ENCODE data around the gene ADGRD2. TPM values are rescaled to one million over a fixed set of nuclear protein-coding genes. Genes with fewer than 3 reads are reported as not detected.

ADGRD2 gene
- total RNA-seq, 1 donor from 2014 or later: not detected

- Histone ChIP-seq H3K27me3 (ENCODE audit: control insufficient read depth, insufficient read depth, low read length) (peaks cover 22% of the 10 kb centered on the region), H3K4me3 (ENCODE audit: low read depth, low read length) (no peak overlapping the region), H3K36me3 (ENCODE audit: control insufficient read depth, insufficient read depth, low read length) (no peaks in the 10 kb centered on the region)
- FAIRE-seq: no peak
- no peak for DNase-seq (ENCODE audit: low read depth)
- TF ChIP-seq, protein P1, sequence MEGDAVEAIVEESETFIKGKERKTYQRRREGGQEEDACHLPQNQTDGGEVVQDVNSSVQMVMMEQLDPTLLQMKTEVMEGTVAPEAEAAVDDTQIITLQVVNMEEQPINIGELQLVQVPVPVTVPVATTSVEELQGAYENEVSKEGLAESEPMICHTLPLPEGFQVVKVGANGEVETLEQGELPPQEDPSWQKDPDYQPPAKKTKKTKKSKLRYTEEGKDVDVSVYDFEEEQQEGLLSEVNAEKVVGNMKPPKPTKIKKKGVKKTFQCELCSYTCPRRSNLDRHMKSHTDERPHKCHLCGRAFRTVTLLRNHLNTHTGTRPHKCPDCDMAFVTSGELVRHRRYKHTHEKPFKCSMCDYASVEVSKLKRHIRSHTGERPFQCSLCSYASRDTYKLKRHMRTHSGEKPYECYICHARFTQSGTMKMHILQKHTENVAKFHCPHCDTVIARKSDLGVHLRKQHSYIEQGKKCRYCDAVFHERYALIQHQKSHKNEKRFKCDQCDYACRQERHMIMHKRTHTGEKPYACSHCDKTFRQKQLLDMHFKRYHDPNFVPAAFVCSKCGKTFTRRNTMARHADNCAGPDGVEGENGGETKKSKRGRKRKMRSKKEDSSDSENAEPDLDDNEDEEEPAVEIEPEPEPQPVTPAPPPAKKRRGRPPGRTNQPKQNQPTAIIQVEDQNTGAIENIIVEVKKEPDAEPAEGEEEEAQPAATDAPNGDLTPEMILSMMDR (IDR thresholded peaks at IDR 0.05; ENCODE audit: insufficient read depth, low read length, severe bottlenecking): no peak
These were observed 33.2 kb downstream of the ADGRD2 start for GRCh38 chr9:124483481-124483880.

GRCh38 chr9:124485201-124485600 is 35.0 kb downstream of the ADGRD2 start:
- FAIRE-seq (no peak), DNase-seq (ENCODE audit: low read depth) (no peak)
- TF ChIP-seq, protein P1 (IDR thresholded peaks at IDR 0.05; ENCODE audit: insufficient read depth, low read length, severe bottlenecking): no peak
- no peak overlapping the region for H3K4me3 ChIP-seq (ENCODE audit: low read depth, low read length)
- H3K27me3 ChIP-seq (ENCODE audit: control insufficient read depth, insufficient read depth, low read length): peaks cover 17% of the 10 kb centered on the region
- no peaks in the 10 kb centered on the region for H3K36me3 ChIP-seq (ENCODE audit: control insufficient read depth, insufficient read depth, low read length)

- TF ChIP-seq, protein P1 (IDR thresholded peaks at IDR 0.05; ENCODE audit: insufficient read depth, low read length, severe bottlenecking): no peak
- no peak for DNase-seq (ENCODE audit: low read depth)
- no peaks in the 10 kb centered on the region for H3K36me3 ChIP-seq (ENCODE audit: control insufficient read depth, insufficient read depth, low read length)
- no peak overlapping the region for H3K4me3 ChIP-seq (ENCODE audit: low read depth, low read length)
- H3K27me3 ChIP-seq (ENCODE audit: control insufficient read depth, insufficient read depth, low read length): peaks cover 17% of the 10 kb centered on the region
- FAIRE-seq: no peak
These were observed 35.7 kb downstream of the ADGRD2 start for GRCh38 chr9:124485936-124486335.

DNA sequence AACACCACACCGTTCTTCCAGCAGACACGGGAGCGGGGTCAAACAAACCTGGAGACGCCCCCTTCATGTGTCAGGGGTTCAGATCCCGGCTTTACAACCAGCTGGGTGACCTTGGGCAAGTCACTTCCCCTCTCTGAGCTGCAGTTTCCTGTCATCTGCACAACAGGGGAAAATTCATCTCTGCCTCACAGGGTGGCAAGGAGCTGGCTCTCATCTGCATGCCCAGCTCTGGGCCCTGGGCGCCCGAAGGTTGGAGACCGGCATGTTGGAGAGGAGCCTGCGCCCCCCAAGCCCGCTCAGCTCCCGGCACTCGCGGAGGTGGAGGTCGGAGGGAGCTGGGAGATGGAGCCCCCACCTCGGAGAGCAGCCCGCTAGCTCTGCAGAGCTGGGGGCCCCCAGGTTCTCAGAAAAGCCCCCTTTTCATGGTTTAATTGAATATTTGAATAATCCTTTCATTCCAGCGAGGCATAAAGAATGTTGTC is 36.6 kb downstream of the ADGRD2 start:
- no peaks in the 10 kb centered on the region for H3K36me3 ChIP-seq (ENCODE audit: control insufficient read depth, insufficient read depth, low read length)
- no peak overlapping the region for H3K4me3 ChIP-seq (ENCODE audit: low read depth, low read length)
- H3K27me3 ChIP-seq (ENCODE audit: control insufficient read depth, insufficient read depth, low read length): peaks cover 17% of the 10 kb centered on the region
- DNase-seq (ENCODE audit: low read depth) (no peak), FAIRE-seq (no peak)
- TF ChIP-seq, protein P1 (IDR thresholded peaks at IDR 0.05; ENCODE audit: insufficient read depth, low read length, severe bottlenecking): no peak

DNA sequence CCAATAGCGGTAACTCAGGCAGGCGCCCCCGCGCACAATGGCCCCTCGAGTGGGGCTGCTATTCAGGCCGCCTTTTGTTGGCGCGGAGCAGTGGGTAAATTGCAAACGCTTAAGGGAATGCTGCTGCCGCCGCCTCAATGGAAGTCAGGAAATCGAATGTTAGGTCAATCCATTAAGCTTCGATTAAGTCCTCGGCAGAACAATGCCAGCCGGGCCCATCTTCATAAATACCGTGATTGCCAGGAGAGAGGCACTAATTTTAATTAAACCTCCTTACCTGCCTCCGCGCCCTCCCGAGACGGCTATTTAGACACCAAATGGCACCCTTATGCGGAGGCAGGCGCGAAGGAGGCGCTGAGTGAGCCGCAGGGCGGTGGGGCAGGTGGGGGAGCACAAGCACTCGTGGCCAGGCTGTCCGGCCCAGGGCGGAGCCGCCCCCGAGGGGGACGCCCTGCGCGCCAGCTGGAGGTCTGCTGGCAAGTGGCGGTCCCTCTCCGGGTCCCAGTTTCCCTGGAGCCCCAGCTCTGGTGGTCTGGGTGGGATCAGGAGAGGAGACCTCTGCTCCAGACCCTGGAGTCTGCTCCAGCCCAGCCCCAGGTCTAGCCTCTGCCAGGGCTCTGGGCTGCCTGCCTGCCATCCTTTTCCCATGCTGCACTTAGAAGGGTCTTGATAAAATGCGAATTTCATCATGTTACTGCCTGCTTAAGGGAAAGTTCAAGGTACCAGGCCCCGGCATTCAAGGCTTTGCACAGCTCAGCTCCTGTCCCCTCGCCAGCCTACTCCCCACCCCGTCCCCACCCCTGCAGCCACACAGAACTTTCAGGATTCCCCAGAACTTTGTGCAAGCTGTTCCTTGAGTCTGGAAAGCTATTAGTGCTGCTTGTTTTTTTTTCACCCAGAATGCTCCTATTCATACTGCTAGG is 37.3 kb downstream of the ADGRD2 start:
- no peak overlapping the region for H3K4me3 ChIP-seq (ENCODE audit: low read depth, low read length)
- peaks cover 18% of the 10 kb centered on the region for H3K27me3 ChIP-seq (ENCODE audit: control insufficient read depth, insufficient read depth, low read length)
- TF ChIP-seq, protein P1 (IDR thresholded peaks at IDR 0.05; ENCODE audit: insufficient read depth, low read length, severe bottlenecking): no peak
- FAIRE-seq (no peak), DNase-seq (ENCODE audit: low read depth) (no peak)
- no peaks in the 10 kb centered on the region for H3K36me3 ChIP-seq (ENCODE audit: control insufficient read depth, insufficient read depth, low read length)
